ENCODE measurements around the gene KRT83.
"Not testable (repeated sequence)": the region's sequence is repeated elsewhere in the genome, so short reads cannot be mapped to it uniquely, and the experiment has no call there.

Gene KRT83

GRCh38 chr12:52331039-52331438 is 9.8 kb upstream of the KRT83 start:
- no peak for DNase-seq

GRCh38 chr12:52327830-52328500 is 6.8 kb upstream of the KRT83 start:
- no peak for DNase-seq

GRCh38 chr12:52327052-52327829 is 6.0 kb upstream of the KRT83 start:
- DNase-seq = peak; percentile 74

- no peak for DNase-seq
Measured at GRCh38 chr12:52324153-52324444, 2.9 kb upstream of the KRT83 start.

GRCh38 chr12:52323416-52324152 is 2.4 kb upstream of the KRT83 start:
- DNase-seq = no peak

GRCh38 chr12:52323001-52323400 is 1.8 kb upstream of the KRT83 start:
- DNase-seq = no peak

- DNase-seq = no peak
Measured at GRCh38 chr12:52322069-52322468, 871 bp upstream of the KRT83 start.

- DNase-seq = no peak
Measured at GRCh38 chr12:52321418-52321817, 220 bp upstream of the KRT83 start.

GRCh38 chr12:52319097-52319496 is 2.1 kb downstream of the KRT83 start:
- DNase-seq = no peak

GRCh38 chr12:52318241-52318990 is 2.8 kb downstream of the KRT83 start:
- DNase-seq = no peak

- no peak for DNase-seq
Measured at GRCh38 chr12:52317468-52318052, 3.6 kb downstream of the KRT83 start.

GRCh38 chr12:52316701-52317100 is 4.5 kb downstream of the KRT83 start:
- no peak for DNase-seq

- no peak for DNase-seq
Measured at GRCh38 chr12:52316290-52316689, 4.9 kb downstream of the KRT83 start.

GRCh38 chr12:52315721-52316120 is 5.5 kb downstream of the KRT83 start:
- not testable (repeated sequence) for DNase-seq

GRCh38 chr12:52314511-52314910 is 6.7 kb downstream of the KRT83 start:
- DNase-seq = no peak

GRCh38 chr12:52313926-52314325 is 7.3 kb downstream of the KRT83 start:
- DNase-seq = no peak

- no peak for DNase-seq
Measured at GRCh38 chr12:52313461-52313860, 7.7 kb downstream of the KRT83 start.

- no peak for DNase-seq
Measured at GRCh38 chr12:52312086-52312485, 9.1 kb downstream of the KRT83 start.

- no peak for DNase-seq
Measured at GRCh38 chr12:52311285-52311648, 9.9 kb downstream of the KRT83 start.

GRCh38 chr12:52310622-52311284 is 10.4 kb downstream of the KRT83 start:
- no peak for DNase-seq

- DNase-seq = no peak
Measured at GRCh38 chr12:52308806-52309425, 12.3 kb downstream of the KRT83 start.
